Muscle of arm (tissue), 12 donors: ENCODE data around the gene S100A2. TPM values are rescaled to one million over a fixed set of nuclear protein-coding genes. Genes with fewer than 3 reads are reported as not detected.
A peak's percentile ranks its signal among the peaks of the same experiment; 100 is the strongest.
"Not testable (repeated sequence)": the region's sequence is repeated elsewhere in the genome, so short reads cannot be mapped to it uniquely, and the experiment has no call there.

Experiments used
- DNase-seq: peaks from one replicate; pipeline ENCODE4 v3.0.0-alpha.2; 2013
- polyA plus RNA-seq, 12 donors: library from polyadenylated mRNA; unstranded; fragments of 120-200 nt; gene quantifications; one replicate each; pipeline ENCODE4 v1.2.1, GENCODE V29; 2013; ENCODE audit not compliant: insufficient read length in 12 of 12

S100A2 gene
- polyA plus RNA-seq, 12 donors, result 0.89 to 14.0 (median 1.8) TPM; not detected in 2

DNA sequence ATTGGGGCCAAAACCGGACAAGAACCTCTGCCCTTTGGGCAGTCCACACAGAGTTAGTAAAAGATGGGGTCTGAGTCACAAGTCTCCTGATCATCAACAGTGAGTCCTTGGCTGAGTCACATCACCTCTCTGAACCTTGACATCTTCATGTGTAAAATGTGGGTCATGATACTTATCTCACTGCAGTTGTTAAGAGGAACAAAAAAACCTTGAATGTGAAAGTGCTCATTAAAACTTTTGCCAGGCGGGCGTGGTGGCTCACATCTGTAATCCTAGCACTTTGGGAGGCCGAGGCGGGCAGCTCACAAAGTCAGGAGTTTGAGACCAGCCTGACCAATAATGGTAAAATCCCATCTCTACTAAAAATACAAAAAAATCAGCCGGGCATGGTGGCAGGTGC, 31.6 kb upstream of the S100A2 start:
- no peak for DNase-seq

- DNase-seq, result no peak
Measured at GRCh38 chr1:153592748-153593147, 27.1 kb upstream of the S100A2 start.

DNA sequence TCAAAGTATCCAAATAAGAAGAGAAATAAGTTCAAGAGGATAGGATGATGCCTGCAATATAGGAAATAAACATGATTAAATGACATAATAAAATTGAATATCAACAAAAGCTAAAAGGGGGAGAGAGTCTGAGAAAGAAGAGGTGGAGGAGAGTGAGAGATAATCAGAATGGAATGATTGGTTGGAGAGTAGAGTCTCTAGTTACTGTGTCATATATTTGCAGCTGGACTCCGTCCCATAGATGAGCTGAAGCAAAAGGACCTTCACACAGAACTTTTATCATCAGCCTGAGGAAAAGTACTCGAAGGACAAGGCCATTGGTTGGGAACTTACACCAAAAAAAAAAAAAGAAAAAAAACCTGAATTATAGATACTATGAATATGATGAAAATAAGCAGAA, 22.8 kb upstream of the S100A2 start:
- DNase-seq, result no peak

DNA sequence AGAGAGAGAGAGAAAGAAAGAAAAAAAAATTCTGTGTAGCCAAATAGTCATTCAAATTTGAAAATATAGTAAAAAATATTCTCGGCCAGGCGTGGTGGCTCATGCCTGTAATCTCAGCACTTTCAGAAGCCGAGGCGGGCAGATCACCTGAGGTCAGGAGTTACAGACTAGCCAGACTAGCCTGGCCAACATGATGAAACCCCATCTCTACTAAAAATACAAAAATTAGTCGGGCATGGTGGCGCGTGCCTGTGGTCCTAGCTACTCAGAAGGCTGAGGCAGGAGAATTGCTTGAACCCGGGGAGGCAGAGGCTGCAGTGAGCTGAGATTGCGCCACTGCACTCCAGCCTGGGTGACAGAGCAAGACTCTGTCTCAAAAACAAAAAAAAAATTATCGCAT, 22.4 kb upstream of the S100A2 start:
- DNase-seq, result not testable (repeated sequence)

DNA sequence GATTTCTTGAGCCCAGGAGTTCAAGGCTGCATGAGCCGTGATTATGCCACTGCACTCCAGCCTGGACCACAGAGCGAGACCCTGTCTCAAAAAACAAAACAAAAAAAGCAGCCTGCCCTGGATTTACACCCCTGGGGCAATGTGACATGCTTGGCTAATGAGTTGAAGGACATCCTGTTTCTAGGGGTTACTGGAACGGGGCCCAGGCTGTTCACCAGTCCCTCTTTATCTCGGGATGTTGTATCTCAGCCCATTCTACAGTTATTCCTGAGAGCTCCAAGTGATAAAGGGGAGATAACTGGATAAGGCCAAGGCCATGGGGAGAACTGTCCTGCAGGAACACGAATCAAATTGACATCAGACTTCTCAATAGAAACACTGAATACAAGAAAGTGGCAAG, 21.7 kb upstream of the S100A2 start:
- DNase-seq, result no peak

- DNase-seq, result no peak
Measured at GRCh38 chr1:153586347-153586746, 20.7 kb upstream of the S100A2 start.

DNA sequence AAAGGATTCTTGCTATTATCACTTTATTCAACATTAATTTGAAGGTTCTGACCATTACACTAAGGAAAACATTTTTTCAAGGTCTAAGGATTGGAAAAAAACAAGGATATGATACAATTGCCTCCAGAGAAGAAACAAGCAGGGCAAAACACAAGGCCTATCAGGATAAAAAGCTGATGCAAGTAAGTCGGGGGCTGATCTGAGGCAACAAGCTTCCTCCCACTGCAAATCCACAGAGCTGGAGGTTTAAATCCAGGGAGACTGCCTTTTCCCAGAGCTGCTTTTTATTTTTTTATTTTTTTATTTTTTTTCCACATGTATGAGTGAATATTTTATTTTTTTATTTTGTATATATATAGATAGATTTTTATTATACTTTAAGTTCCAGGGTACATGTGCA, 19.4 kb upstream of the S100A2 start:
- no peak for DNase-seq

GRCh38 chr1:153583976-153584375, 18.3 kb upstream of the S100A2 start:
- no peak for DNase-seq

- DNase-seq, result not testable (repeated sequence)
Measured at GRCh38 chr1:153583514-153583913, 17.9 kb upstream of the S100A2 start.

- not testable (repeated sequence) for DNase-seq
Measured at GRCh38 chr1:153582836-153583235, 17.2 kb upstream of the S100A2 start.

GRCh38 chr1:153578936-153579335, 13.3 kb upstream of the S100A2 start:
- DNase-seq, result no peak

DNA sequence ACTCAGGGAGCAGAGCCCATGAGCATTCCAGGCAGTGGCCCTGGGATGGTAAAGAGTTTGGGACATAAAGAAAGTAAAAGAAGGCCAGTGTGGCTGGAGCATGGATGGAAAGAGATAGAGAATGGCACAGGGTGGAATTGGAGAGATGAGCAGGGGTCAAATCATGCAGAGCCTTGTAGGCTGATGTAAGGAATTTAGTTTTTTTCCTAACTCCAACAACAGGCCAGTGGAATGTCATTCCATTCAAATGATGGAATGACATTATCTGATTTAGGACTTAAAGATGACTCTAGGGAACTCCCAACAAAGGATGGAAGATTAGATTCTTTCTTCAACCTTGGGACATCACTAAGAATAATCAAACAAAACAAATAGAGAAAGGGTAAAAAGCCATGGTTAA, 12.8 kb upstream of the S100A2 start:
- no peak for DNase-seq

- no peak for DNase-seq
Measured at GRCh38 chr1:153577624-153578051, 12.0 kb upstream of the S100A2 start.

GRCh38 chr1:153577138-153577537, 11.5 kb upstream of the S100A2 start:
- no peak for DNase-seq

DNA sequence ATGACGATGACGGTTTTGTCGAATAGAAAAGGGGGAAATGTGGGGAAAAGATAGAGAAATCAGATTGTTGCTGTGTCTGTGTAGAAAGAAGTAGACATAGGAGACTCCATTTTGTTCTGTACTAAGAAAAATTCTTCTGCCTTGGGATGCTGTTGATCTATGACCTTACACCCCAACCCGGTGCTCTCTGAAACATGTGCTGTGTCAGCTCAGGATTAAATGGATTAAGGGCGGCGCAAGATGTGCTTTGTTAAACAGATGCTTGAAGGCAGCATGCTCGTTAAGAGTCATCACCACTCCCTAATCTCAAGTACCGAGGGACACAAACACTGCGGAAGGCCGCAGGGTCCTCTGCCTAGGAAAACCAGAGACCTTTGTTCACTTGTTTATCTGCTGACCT, 9.9 kb upstream of the S100A2 start:
- DNase-seq, result not testable (repeated sequence)

DNA sequence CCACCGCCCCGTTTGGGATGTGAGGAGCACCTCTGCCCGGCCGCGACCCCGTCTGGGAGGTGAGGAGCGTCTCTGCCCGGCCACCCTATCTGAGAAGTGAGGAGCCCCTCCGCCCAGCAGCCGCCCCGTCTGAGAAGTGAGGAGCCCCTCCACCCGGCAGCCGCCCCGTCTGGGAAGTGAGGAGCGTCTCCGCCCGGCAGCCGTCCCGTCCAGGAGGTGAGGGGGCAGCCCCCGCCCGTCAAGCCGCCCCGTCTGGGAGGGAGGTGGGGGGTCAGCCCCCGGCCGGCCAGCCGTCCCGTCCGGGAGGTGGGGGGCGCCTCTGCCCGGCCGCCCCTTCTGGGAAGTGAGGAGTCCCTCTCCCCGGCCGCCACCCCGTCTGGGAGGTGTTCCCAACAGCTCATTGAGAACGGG, 9.4 kb upstream of the S100A2 start:
- DNase-seq, result not testable (repeated sequence)

GRCh38 chr1:153573351-153573750, 7.7 kb upstream of the S100A2 start:
- no peak for DNase-seq

DNA sequence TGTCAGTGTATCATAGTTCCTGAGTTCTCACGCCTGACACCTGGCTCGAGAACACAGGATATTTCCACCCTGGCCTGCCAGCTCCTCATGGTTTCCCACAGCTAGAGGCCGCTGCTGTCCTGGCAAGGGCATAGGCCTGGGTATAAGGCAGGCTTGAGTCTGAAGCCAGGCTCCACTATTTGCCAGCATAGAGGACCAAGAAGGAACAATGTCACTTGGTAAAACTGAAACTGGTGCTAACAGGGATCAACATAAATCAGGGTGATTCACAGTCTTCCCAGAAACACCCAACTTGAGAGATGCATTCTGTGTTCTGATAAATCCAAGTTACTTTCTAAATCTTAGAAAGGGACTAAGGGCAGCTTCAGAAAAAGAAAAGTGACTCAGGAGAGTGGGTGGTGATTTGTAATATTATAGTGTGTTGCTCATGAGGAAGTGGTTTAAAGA, 6.9 kb upstream of the S100A2 start:
- DNase-seq, result peak; percentile 47

- DNase-seq, result no peak
Measured at GRCh38 chr1:153571706-153572105, 6.1 kb upstream of the S100A2 start.

GRCh38 chr1:153570874-153571273, 5.2 kb upstream of the S100A2 start:
- DNase-seq, result no peak

DNA sequence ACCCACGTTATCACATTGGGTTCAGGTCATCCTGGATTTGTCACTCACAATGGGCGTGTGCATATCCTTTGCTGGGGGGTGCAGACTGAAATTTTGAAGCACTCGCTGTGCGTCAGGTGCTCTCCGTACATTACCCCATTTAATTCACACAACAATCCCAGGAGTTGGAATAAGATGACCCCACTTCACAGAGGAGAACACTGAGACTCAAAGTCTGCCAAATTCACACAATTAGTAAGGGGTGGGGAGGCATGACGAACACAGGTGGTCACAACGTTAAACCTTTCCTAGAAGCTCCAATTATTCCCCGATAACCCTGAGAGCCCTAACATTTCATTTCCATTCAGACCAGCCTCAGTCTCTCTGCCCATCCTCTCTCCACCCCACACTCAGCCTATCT, 3.8 kb upstream of the S100A2 start:
- no peak for DNase-seq

GRCh38 chr1:153568367-153569099, 2.9 kb upstream of the S100A2 start:
- DNase-seq, result peak; percentile 91

- no peak for DNase-seq
Measured at GRCh38 chr1:153567621-153568366, 2.1 kb upstream of the S100A2 start.
